GM18498 (cell line): Measurements from ENCODE around the gene ZBED6.

Experiments
- ATAC-seq: cut with Tn5 transposase; IDR thresholded peaks from one replicate; pipeline ENCODE4 v1.9.1; 2021; ENCODE audit warnings: mild to moderate bottlenecking, moderate library complexity; ENCODE audit not compliant: unreplicated experiment

Gene ZBED6

GRCh38 chr1:203835476-203835875 lies 40.1 kb downstream of the ZBED6 start:
- no peak for ATAC-seq

GRCh38 chr1:203839081-203839480 lies 43.7 kb downstream of the ZBED6 start:
- ATAC-seq: no peak

GRCh38 chr1:203840208-203840808 lies 44.9 kb downstream of the ZBED6 start:
- ATAC-seq: no peak

- ATAC-seq: no peak
These were observed 47.1 kb downstream of the ZBED6 start for GRCh38 chr1:203842559-203842876.

GRCh38 chr1:203843435-203843834 lies 48.0 kb downstream of the ZBED6 start:
- ATAC-seq: no peak
